ENCODE data around the gene CNPY1.

DNA sequence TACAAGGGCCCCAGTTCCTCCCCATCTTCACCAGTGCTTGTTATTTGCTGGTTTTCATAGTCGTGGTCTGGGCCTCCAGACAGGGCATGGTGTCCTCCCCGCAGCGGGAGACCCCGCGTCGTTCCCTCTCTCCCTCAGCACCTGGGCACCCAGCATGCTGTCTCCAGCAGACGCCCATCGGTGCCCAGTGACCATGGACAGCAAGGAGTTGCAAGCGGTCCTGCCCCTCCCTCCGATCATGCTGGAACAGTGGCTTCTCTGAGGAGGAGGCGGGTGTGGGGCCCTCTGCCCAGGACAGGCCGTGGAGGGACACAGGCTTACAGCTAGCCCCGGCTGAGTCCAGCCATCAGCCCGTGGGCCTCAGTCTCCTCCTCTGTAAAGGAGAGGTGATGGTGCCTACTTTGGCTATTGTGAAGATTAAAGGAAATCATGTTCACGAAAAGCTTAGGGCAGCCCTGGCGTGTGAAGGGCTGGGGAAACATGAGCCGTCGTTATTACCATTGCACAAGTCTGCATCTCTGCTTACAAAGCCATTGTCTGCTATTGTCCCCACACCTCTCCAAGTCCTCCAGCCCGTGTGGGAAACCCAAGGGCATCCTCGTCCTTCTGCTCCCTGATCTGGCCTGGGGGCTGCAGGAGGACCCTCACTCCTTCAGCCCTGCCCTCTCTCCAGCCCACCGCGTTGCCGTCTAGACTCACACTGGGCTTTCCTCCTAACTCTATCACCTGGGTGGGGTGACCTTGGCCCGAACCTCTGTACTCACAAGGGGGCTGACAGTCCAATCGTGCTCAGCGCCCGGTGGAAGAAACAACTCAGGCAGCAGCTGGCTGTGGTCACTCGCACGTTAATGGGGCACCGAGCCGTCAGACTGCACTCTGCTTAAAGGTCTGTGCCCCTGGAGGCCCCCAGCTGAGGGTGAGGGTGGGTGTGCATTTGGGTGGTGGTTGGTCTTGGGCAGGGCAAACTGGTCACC lies 58.6 kb downstream of the CNPY1 start:
- TF ChIP-seq, protein P1, sequence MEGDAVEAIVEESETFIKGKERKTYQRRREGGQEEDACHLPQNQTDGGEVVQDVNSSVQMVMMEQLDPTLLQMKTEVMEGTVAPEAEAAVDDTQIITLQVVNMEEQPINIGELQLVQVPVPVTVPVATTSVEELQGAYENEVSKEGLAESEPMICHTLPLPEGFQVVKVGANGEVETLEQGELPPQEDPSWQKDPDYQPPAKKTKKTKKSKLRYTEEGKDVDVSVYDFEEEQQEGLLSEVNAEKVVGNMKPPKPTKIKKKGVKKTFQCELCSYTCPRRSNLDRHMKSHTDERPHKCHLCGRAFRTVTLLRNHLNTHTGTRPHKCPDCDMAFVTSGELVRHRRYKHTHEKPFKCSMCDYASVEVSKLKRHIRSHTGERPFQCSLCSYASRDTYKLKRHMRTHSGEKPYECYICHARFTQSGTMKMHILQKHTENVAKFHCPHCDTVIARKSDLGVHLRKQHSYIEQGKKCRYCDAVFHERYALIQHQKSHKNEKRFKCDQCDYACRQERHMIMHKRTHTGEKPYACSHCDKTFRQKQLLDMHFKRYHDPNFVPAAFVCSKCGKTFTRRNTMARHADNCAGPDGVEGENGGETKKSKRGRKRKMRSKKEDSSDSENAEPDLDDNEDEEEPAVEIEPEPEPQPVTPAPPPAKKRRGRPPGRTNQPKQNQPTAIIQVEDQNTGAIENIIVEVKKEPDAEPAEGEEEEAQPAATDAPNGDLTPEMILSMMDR (IDR thresholded peaks at IDR 0.05), result no peak
- TF ChIP-seq, protein P2, sequence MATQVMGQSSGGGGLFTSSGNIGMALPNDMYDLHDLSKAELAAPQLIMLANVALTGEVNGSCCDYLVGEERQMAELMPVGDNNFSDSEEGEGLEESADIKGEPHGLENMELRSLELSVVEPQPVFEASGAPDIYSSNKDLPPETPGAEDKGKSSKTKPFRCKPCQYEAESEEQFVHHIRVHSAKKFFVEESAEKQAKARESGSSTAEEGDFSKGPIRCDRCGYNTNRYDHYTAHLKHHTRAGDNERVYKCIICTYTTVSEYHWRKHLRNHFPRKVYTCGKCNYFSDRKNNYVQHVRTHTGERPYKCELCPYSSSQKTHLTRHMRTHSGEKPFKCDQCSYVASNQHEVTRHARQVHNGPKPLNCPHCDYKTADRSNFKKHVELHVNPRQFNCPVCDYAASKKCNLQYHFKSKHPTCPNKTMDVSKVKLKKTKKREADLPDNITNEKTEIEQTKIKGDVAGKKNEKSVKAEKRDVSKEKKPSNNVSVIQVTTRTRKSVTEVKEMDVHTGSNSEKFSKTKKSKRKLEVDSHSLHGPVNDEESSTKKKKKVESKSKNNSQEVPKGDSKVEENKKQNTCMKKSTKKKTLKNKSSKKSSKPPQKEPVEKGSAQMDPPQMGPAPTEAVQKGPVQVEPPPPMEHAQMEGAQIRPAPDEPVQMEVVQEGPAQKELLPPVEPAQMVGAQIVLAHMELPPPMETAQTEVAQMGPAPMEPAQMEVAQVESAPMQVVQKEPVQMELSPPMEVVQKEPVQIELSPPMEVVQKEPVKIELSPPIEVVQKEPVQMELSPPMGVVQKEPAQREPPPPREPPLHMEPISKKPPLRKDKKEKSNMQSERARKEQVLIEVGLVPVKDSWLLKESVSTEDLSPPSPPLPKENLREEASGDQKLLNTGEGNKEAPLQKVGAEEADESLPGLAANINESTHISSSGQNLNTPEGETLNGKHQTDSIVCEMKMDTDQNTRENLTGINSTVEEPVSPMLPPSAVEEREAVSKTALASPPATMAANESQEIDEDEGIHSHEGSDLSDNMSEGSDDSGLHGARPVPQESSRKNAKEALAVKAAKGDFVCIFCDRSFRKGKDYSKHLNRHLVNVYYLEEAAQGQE (IDR thresholded peaks at IDR 0.05; ENCODE audit: insufficient read depth in 1 of 2, low read depth in 2 of 2, low read length in 1 of 2), result no peak
- no peak for TF ChIP-seq POLR2AphosphoS5 (IDR thresholded peaks at IDR 0.05; ENCODE audit: low read depth, low read length)
- TF ChIP-seq TCF7L2 (IDR thresholded peaks at IDR 0.05; ENCODE audit: low read depth, low read length), result no peak
- no peak for TF ChIP-seq SIN3A (IDR thresholded peaks at IDR 0.05; ENCODE audit: borderline replicate concordance, insufficient read depth, low read depth, low read length)

Measured in Panc1 (cell line).